Endothelial cell of umbilical vein (primary cell): Measurements from ENCODE around the gene C1orf116. TPM values are rescaled to one million over a fixed set of nuclear protein-coding genes. Genes with fewer than 3 reads are reported as not detected.

ENCODE experiments used
- BruUV-seq: library from RNA; stranded (reverse); fragments of 400-500 nt; replicated peaks from 2 replicates; lab custom pipeline; 2021; lab: Mats Ljungman, UMichigan
- CTCF ChIA-PET: fragments of 300-600, 350-600 bp; sonication (Branson Sonifier 250); formaldehyde crosslinking; loops from one replicate; lab custom pipeline; 2021; ENCODE audit warnings: antibody characterized with exemption, inconsistent platforms; lab: Charles Lee
- POLR2A ChIA-PET: fragments of 300-600, 350-600 bp; sonication (Branson Sonifier 250); formaldehyde crosslinking; loops from one replicate; lab custom pipeline; 2021; ENCODE audit warnings: antibody characterized with exemption, inconsistent platforms; lab: Charles Lee
- DNase-seq: peaks from one replicate; pipeline ENCODE4 v3.0.0-alpha.2; 2011; ENCODE audit warnings: low read depth, low spot score
- FAIRE-seq: peaks from 2 replicates; lab custom pipeline; 2011; peaks lifted over from hg19 to GRCh38; lab: Jason Lieb, UNC
- H2AFZ ChIP-seq: 2 replicates; pipeline ENCODE4 v1.6.0; 2012; ENCODE audit warnings: low read depth, low read length, control low read depth, inconsistent platforms
- H3K27ac ChIP-seq: 2 replicates; pipeline ENCODE4 v1.5.1; 2011; ENCODE audit warnings: low read depth, mild to moderate bottlenecking, control low read depth, low read length, moderate library complexity; ENCODE audit not compliant: insufficient read depth
- H3K27me3 ChIP-seq, 2 experiments: 2 replicates each; pipeline versions ENCODE4 v1.6.0 to v1.6.1; 2011; ENCODE audit warnings: low read length in 2 of 2, mixed read lengths in 1 of 2; ENCODE audit not compliant: control insufficient read depth in 2 of 2, insufficient read depth in 2 of 2
- H3K36me3 ChIP-seq, 2 experiments: 2 replicates in 1 of 2; 3 replicates in 1 of 2; pipeline ENCODE4 v1.5.1; 2011; ENCODE audit warnings: low read length in 2 of 2, mild to moderate bottlenecking in 1 of 2, moderate library complexity in 1 of 2; ENCODE audit not compliant: control insufficient read depth in 2 of 2, insufficient read depth in 2 of 2; ENCODE audit errors: extremely low read depth in 1 of 2
- H3K4me1 ChIP-seq: 3 replicates; pipeline ENCODE4 v1.5.1; 2011; ENCODE audit warnings: mild to moderate bottlenecking, low read length; ENCODE audit not compliant: control insufficient read depth, insufficient read depth; ENCODE audit errors: extremely low read depth
- H3K4me2 ChIP-seq: 2 replicates; pipeline ENCODE4 v1.6.1; 2011; ENCODE audit warnings: low read length, control low read depth, mixed read lengths; ENCODE audit not compliant: insufficient read depth
- H3K4me3 ChIP-seq, 3 experiments: fragments of 200-600 bp in 1 of 3; sonication (generic), shearing (Covaris generic) in 1 of 3; replicated peaks in 1 of 3; 2 replicates each; pipeline ENCODE4 v1.5.1; 2011 to 2016; ENCODE audit warnings: control low read depth in 3 of 3, low read length in 3 of 3, mild to moderate bottlenecking in 2 of 3, inconsistent platforms in 1 of 3, low read depth in 1 of 3, moderate library complexity in 1 of 3; ENCODE audit not compliant: insufficient read depth in 1 of 3
- H3K79me2 ChIP-seq: 2 replicates; pipeline ENCODE4 v1.6.0; 2012; ENCODE audit warnings: low read length, inconsistent platforms; ENCODE audit not compliant: control insufficient read depth, insufficient read depth
- H3K9ac ChIP-seq: replicated peaks from 2 replicates; pipeline ENCODE3; 2011; ENCODE audit warnings: low read length, control low read depth; ENCODE audit not compliant: insufficient read depth; ENCODE audit errors: extremely low read depth
- H3K9me1 ChIP-seq: replicated peaks from 3 replicates; pipeline ENCODE4 v1.6.0; 2011; ENCODE audit warnings: mild to moderate bottlenecking, low read length; ENCODE audit not compliant: control insufficient read depth, insufficient read depth; ENCODE audit errors: extremely low read depth
- H3K9me3 ChIP-seq: replicated peaks from 2 replicates; pipeline ENCODE4 v1.5.1; 2012; ENCODE audit warnings: low read length, inconsistent platforms; ENCODE audit not compliant: control insufficient read depth, insufficient read depth
- H4K20me1 ChIP-seq: replicated peaks from 2 replicates; pipeline ENCODE3; 2011; ENCODE audit warnings: mild to moderate bottlenecking, low read length; ENCODE audit not compliant: control insufficient read depth, insufficient read depth; ENCODE audit errors: extremely low read depth
- CTCF ChIP-seq, 2 donors: IDR thresholded peaks; 1 replicate in 1 of 2; 2 replicates in 1 of 2; pipeline ENCODE4 v1.5.1; 2011; ENCODE audit warnings: low read length in 2 of 2, mild to moderate bottlenecking in 2 of 2, moderate library complexity in 2 of 2, control low read depth in 1 of 2, inconsistent platforms in 1 of 2, low read depth in 1 of 2; ENCODE audit not compliant: insufficient read depth in 1 of 2; ENCODE audit errors: extremely low read depth in 1 of 2
- EZH2 ChIP-seq: IDR thresholded peaks from 2 replicates; pipeline ENCODE4 v1.6.1; 2012; ENCODE audit warnings: borderline replicate concordance, low read depth, mild to moderate bottlenecking, moderate library complexity, low read length, inconsistent platforms; ENCODE audit not compliant: severe bottlenecking
- FOS ChIP-seq: IDR thresholded peaks from 2 replicates; pipeline ENCODE4 v1.6.1; 2011; ENCODE audit warnings: mild to moderate bottlenecking, low read length, moderate library complexity, borderline replicate concordance; ENCODE audit not compliant: insufficient read depth
- GATA2 ChIP-seq: IDR thresholded peaks from 2 replicates; pipeline ENCODE4 v1.7.0; 2011; ENCODE audit warnings: low read depth, mild to moderate bottlenecking, moderate library complexity, mixed read lengths, low read length; ENCODE audit not compliant: insufficient read length, insufficient read depth
- JUN ChIP-seq: IDR thresholded peaks from 2 replicates; pipeline ENCODE4 v1.6.1; 2011; ENCODE audit warnings: borderline replicate concordance, low read depth; ENCODE audit not compliant: insufficient read length, insufficient read depth
- MAX ChIP-seq: IDR thresholded peaks from 2 replicates; pipeline ENCODE4 v1.6.1; 2011; ENCODE audit not compliant: insufficient read depth, insufficient read length
- MYC ChIP-seq: IDR thresholded peaks from one replicate; pipeline ENCODE4 v1.6.1; 2011; ENCODE audit warnings: mild to moderate bottlenecking, low read depth, low read length
- POLR2A ChIP-seq: IDR thresholded peaks from 2 replicates; pipeline ENCODE4 v1.6.1; 2012; ENCODE audit warnings: low read depth, mild to moderate bottlenecking, control low read depth, low read length
- POLR2AphosphoS5 ChIP-seq: IDR thresholded peaks from 2 replicates; pipeline ENCODE4 v1.6.1; 2012; ENCODE audit warnings: low read depth, mild to moderate bottlenecking, control low read depth, low read length, moderate library complexity; ENCODE audit not compliant: insufficient read depth
- dilution Hi-C: fragments of 300-500 bp; cut with MboI; formaldehyde crosslinking; loops from one replicate; pipeline ENCODE4 v1.15.0; 2019; ENCODE audit warnings: low sequenced_read_pairs; ENCODE audit not compliant: extremely low pct_ligation_motif_present
- intact Hi-C: fragments of 100-400 bp; cut with micrococcal nuclease; formaldehyde crosslinking; loops from one replicate; pipeline ENCODE4 v1.10.0; 2022
- polyA plus RNA-seq, 4 experiments: library from polyadenylated mRNA; depleted of rRNA in 3 of 4; stranded (reverse) in 3 of 4; unstranded in 1 of 4; fragments of >200 nt; gene quantifications; 2 replicates each; pipeline versions ENCODE4 v1.2.1 to v1.2.3, GENCODE V29; 2011 to 2012; ENCODE audit warnings: missing spikeins in 1 of 4
- total RNA-seq: library from RNA; stranded (reverse); gene quantifications from 2 replicates; pipeline ENCODE4 v1.2.3, GENCODE V29; 2021

Gene C1orf116
- total and polyA plus RNA-seq, 2 donors (not counting 3 experiments of a cell fraction or from before 2014, with no cell fraction given): 0.07 TPM; not detected in 1

- no TSS peak for BruUV-seq
- Histone ChIP-seq H3K4me3 (no peak overlapping the region), H4K20me1 (no peaks in the 10 kb centered on the region), H3K27ac (no peak overlapping the region), H3K27me3 (peaks cover 0 to 5% of the 10 kb centered on the region in 2 experiments), H3K79me2 (no peaks in the 10 kb centered on the region), H3K4me2 (no peak overlapping the region), H3K9me3 (no peaks in the 10 kb centered on the region), H3K9ac (no peak overlapping the region), H3K9me1 (no peaks in the 10 kb centered on the region), H3K36me3 (no peaks in the 10 kb centered on the region), H3K4me1 (no peaks in the 10 kb centered on the region), H2AFZ (no peak overlapping the region)
- intact Hi-C loops (no loop called here), dilution Hi-C loops (no loop called here)
- FAIRE-seq: no peak
- ChIA-PET CTCF (interaction anchor here (0.9 kb wide), 1 partner anchor 347 kb away, joined by 3 read pairs; no protein-coding TSS in a partner anchor), POLR2A (no interaction called here)
- TF ChIP-seq POLR2AphosphoS5 (no peak), EZH2 (no peak), FOS (no peak), GATA2 (no peak), JUN (no peak), MAX (no peak), POLR2A (no peak), MYC (no peak), CTCF (IDR thresholded peaks at IDR 0.05; ENCODE audit: extremely low read depth in 1 of 2, insufficient read depth in 1 of 2, low read depth in 1 of 2, low read length in 2 of 2) (no peak)
- no peak for DNase-seq
Measured at GRCh38 chr1:207058252-207058651, 25.7 kb upstream of the C1orf116 start.
